Stimulated activated CD8-positive, alpha-beta memory T cell treated with anti-CD3 and anti-CD28 coated beads, Interleukin-4, amount 100 ng/mL, for 48 hours (primary cell): Measurements from ENCODE around the gene LRFN3.
A peak's percentile ranks its signal among the peaks of the same experiment; 100 is the strongest.
"Not testable (repeated sequence)": the region's sequence is repeated elsewhere in the genome, so short reads cannot be mapped to it uniquely, and the experiment has no call there.

Source experiments
- DNase-seq: peaks from one replicate; pipeline ENCODE4 v3.0.0-alpha.2; 2020

Gene LRFN3

GRCh38 chr19:35935911-35936737 is at the start of gene LRFN3:
LRFN3 (plus strand) TSS chr19:35936374; CDS start chr19:35939426, 3,052 bp downstream.
- peak; percentile 77 for DNase-seq

- DNase-seq = no peak
These were observed 49.0 kb upstream of the LRFN3 start for GRCh38 chr19:35887197-35887596.

GRCh38 chr19:35888398-35888797 is 47.8 kb upstream of the LRFN3 start:
- no peak for DNase-seq

- DNase-seq = no peak
These were observed 46.6 kb upstream of the LRFN3 start for GRCh38 chr19:35889370-35890112.

- DNase-seq = no peak
These were observed 46.0 kb upstream of the LRFN3 start for GRCh38 chr19:35890113-35890650.

GRCh38 chr19:35891819-35892218 is 44.4 kb upstream of the LRFN3 start:
- not testable (repeated sequence) for DNase-seq

- no peak for DNase-seq
These were observed 41.8 kb upstream of the LRFN3 start for GRCh38 chr19:35894342-35894741.

- no peak for DNase-seq
These were observed 40.1 kb upstream of the LRFN3 start for GRCh38 chr19:35895911-35896642.

GRCh38 chr19:35896643-35897040 is 39.5 kb upstream of the LRFN3 start:
- no peak for DNase-seq

GRCh38 chr19:35897706-35898451 is 38.3 kb upstream of the LRFN3 start:
- DNase-seq = no peak

GRCh38 chr19:35898499-35898809 is 37.7 kb upstream of the LRFN3 start:
- no peak for DNase-seq

- peak; percentile 90 for DNase-seq
These were observed 36.5 kb upstream of the LRFN3 start for GRCh38 chr19:35899547-35900214.

- DNase-seq = no peak
These were observed 35.0 kb upstream of the LRFN3 start for GRCh38 chr19:35901055-35901644.

- DNase-seq = peak; percentile 55
These were observed 34.1 kb upstream of the LRFN3 start, which contains the start of gene HCST for GRCh38 chr19:35901854-35902661. HCST (plus strand) TSS chr19:35902529; CDS start chr19:35902594, 65 bp downstream.

- no peak for DNase-seq
These were observed 33.2 kb upstream of the LRFN3 start for GRCh38 chr19:35902870-35903475.

GRCh38 chr19:35903550-35904179 is 32.5 kb upstream of the LRFN3 start:
- DNase-seq = peak; percentile 91

GRCh38 chr19:35904311-35905068 is 31.7 kb upstream of the LRFN3 start:
- no peak for DNase-seq

- DNase-seq = no peak
These were observed 30.9 kb upstream of the LRFN3 start for GRCh38 chr19:35905178-35905727.

- DNase-seq = no peak
These were observed 28.8 kb upstream of the LRFN3 start for GRCh38 chr19:35907377-35907745.
